Jurkat, Clone E6-1 (cell line): ENCODE measurements around the gene RHCE. TPM values are rescaled to one million over a fixed set of nuclear protein-coding genes. Genes with fewer than 3 reads are reported as not detected.
A peak's percentile ranks its signal among the peaks of the same experiment; 100 is the strongest.
"Not testable (repeated sequence)": the region's sequence is repeated elsewhere in the genome, so short reads cannot be mapped to it uniquely, and the experiment has no call there.

Experiments used
- DNase-seq: peaks from one replicate; pipeline ENCODE4 v3.0.0-alpha.2; 2011; ENCODE audit warnings: low read depth, low spot score
- H3K4me3 ChIP-seq: 2 replicates; pipeline ENCODE4 v1.5.1; 2011; ENCODE audit warnings: mild to moderate bottlenecking, low read length, control low read depth, moderate library complexity
- polyA plus RNA-seq: library from polyadenylated mRNA; unstranded; fragments of >200 nt; gene quantifications from one replicate; pipeline ENCODE4 v1.2.1, GENCODE V29; 2012; ENCODE audit warnings: missing spikeins; ENCODE audit not compliant: insufficient read length, insufficient read depth

RHCE gene
- 2.4 TPM for polyA plus RNA-seq

GRCh38 chr1:25420715-25421114 is at the start of gene RHCE:
TSS of gene RHCE (minus strand) at chr1:25420825. CDS start at chr1:25420786, 39 bp downstream.
- DNase-seq, H3K4me3 ChIP-seq: not testable (repeated sequence)

- DNase-seq = no peak
- no peak overlapping the region for H3K4me3 ChIP-seq
Measured at GRCh38 chr1:25469177-25469576, 48.6 kb upstream of the RHCE start.

GRCh38 chr1:25468033-25468432 is 47.4 kb upstream of the RHCE start:
- H3K4me3 ChIP-seq = no peak overlapping the region

GRCh38 chr1:25467616-25468015 is 47.0 kb upstream of the RHCE start:
- DNase-seq = no peak
- H3K4me3 ChIP-seq = no peak overlapping the region

More at GRCh38 chr1:25468033-25468432, 47.4 kb upstream of the RHCE start:
- DNase-seq = no peak

- DNase-seq = no peak
- no peak overlapping the region for H3K4me3 ChIP-seq
Measured at GRCh38 chr1:25467193-25467592, 46.6 kb upstream of the RHCE start.

- no peak overlapping the region for H3K4me3 ChIP-seq
- DNase-seq = no peak
Measured at GRCh38 chr1:25462732-25463131, 42.1 kb upstream of the RHCE start.

GRCh38 chr1:25461849-25462248 is 41.2 kb upstream of the RHCE start:
- H3K4me3 ChIP-seq = no peak overlapping the region
- DNase-seq = no peak

GRCh38 chr1:25460816-25461215 is 40.2 kb upstream of the RHCE start:
- not testable (repeated sequence) for DNase-seq, H3K4me3 ChIP-seq

GRCh38 chr1:25460020-25460419 is 39.4 kb upstream of the RHCE start:
- H3K4me3 ChIP-seq = no peak overlapping the region
- DNase-seq = no peak

GRCh38 chr1:25458541-25459298 is 38.1 kb upstream of the RHCE start:
- no peak overlapping the region for H3K4me3 ChIP-seq
- DNase-seq = no peak

- DNase-seq = no peak
- H3K4me3 ChIP-seq = no peak overlapping the region
Measured at GRCh38 chr1:25456502-25456901, 35.9 kb upstream of the RHCE start.

GRCh38 chr1:25451908-25452307 is 31.3 kb upstream of the RHCE start:
- DNase-seq = no peak
- H3K4me3 ChIP-seq = no peak overlapping the region

- no peak overlapping the region for H3K4me3 ChIP-seq
- DNase-seq = no peak
Measured at GRCh38 chr1:25450891-25451290, 30.3 kb upstream of the RHCE start.

- DNase-seq = peak; percentile 20
- H3K4me3 ChIP-seq = no peak overlapping the region
Measured at GRCh38 chr1:25447547-25447946, 26.9 kb upstream of the RHCE start.

GRCh38 chr1:25445993-25446538 is 25.4 kb upstream of the RHCE start:
- H3K4me3 ChIP-seq = no peak overlapping the region
- DNase-seq = no peak

GRCh38 chr1:25444604-25445003 is 24.0 kb upstream of the RHCE start:
- not testable (repeated sequence) for H3K4me3 ChIP-seq, DNase-seq

GRCh38 chr1:25443030-25443699 is 22.5 kb upstream of the RHCE start:
- DNase-seq = no peak
- H3K4me3 ChIP-seq = no peak overlapping the region

- no peak overlapping the region for H3K4me3 ChIP-seq
- no peak for DNase-seq
Measured at GRCh38 chr1:25442178-25442577, 21.6 kb upstream of the RHCE start.

- H3K4me3 ChIP-seq = no peak overlapping the region
- no peak for DNase-seq
Measured at GRCh38 chr1:25439287-25439686, 18.7 kb upstream of the RHCE start.

GRCh38 chr1:25437672-25438071 is 17.0 kb upstream of the RHCE start:
- H3K4me3 ChIP-seq = no peak overlapping the region
- DNase-seq = no peak
